K562 (cell line): Measurements from ENCODE around the gene HOXA11. TPM values are rescaled to one million over a fixed set of nuclear protein-coding genes. Genes with fewer than 3 reads are reported as not detected.

Source experiments
- ATAC-seq: fragments of 200-7000 bp; cut with Tn5 transposase; 3 replicates; pipeline ENCODE4 v1.9.1; 2020; ENCODE audit warnings: moderate library complexity
- BruUV-seq: library from RNA; stranded (reverse); fragments of 400-500 nt; replicated peaks from 2 replicates; lab custom pipeline; 2021; lab: Mats Ljungman, UMichigan
- CTCF ChIA-PET: fragments of 300-600 bp; formaldehyde crosslinking; extraction: SDS; loops from one replicate; lab custom pipeline; 2021; ENCODE audit warnings: low intra/inter-chr PET ratio; lab: Yijun Ruan, JAX
- POLR2A ChIA-PET: fragments of 300-600, 350-650 bp; sonication (Branson Sonifier 250); formaldehyde crosslinking; extraction: SDS; loops from one replicate; lab custom pipeline; 2021; ENCODE audit warnings: antibody characterized with exemption, inconsistent platforms; lab: Yijun Ruan, JAX
- DNase-seq, 4 experiments: peaks; one replicate each; pipeline versions ENCODE4 v3.0.0 to v3.0.0-alpha.2; 2011 to 2018; ENCODE audit warnings: low spot score in 3 of 4, mixed read lengths in 3 of 4; ENCODE audit errors: extremely low read depth in 1 of 4
- FAIRE-seq: peaks from 2 replicates; lab custom pipeline; 2011; peaks lifted over from hg19 to GRCh38; lab: Jason Lieb, UNC
- H2AFZ ChIP-seq: 2 replicates; pipeline ENCODE4 v1.6.0; 2011; ENCODE audit warnings: low read depth, low read length, control low read depth, inconsistent platforms
- H3K27ac ChIP-seq: fragments of 200-600 bp; 3 replicates; pipeline ENCODE4 v1.8.0; 2011; ENCODE audit warnings: low read depth, mild to moderate bottlenecking, control low read depth, inconsistent platforms, low read length, moderate library complexity, mixed read lengths; ENCODE audit errors: extremely low read depth
- H3K27me3 ChIP-seq, 2 experiments: fragments of 300-600 bp in 1 of 2; 2 replicates in 1 of 2; 3 replicates in 1 of 2; pipeline versions ENCODE4 v1.6.0 to v1.8.0; 2011; ENCODE audit warnings: inconsistent platforms in 2 of 2, low read length in 2 of 2, mild to moderate bottlenecking in 1 of 2, mixed read lengths in 1 of 2, moderate library complexity in 1 of 2; ENCODE audit not compliant: control insufficient read depth in 2 of 2, insufficient read depth in 2 of 2
- H3K36me3 ChIP-seq: fragments of 300-600 bp; 3 replicates; pipeline ENCODE4 v1.8.0; 2011; ENCODE audit warnings: mild to moderate bottlenecking, low read length, inconsistent platforms; ENCODE audit not compliant: control insufficient read depth, insufficient read depth
- H3K4me1 ChIP-seq, 2 experiments: fragments of 200-600 bp in 1 of 2; replicated peaks in 1 of 2; 2 replicates in 1 of 2; 3 replicates in 1 of 2; pipeline versions ENCODE4 v1.5.1 to v1.8.0; 2011; ENCODE audit warnings: inconsistent platforms in 2 of 2, low read length in 2 of 2, mild to moderate bottlenecking in 1 of 2, mixed read lengths in 1 of 2, moderate library complexity in 1 of 2; ENCODE audit not compliant: control insufficient read depth in 2 of 2, insufficient read depth in 2 of 2
- H3K4me2 ChIP-seq: 2 replicates; pipeline ENCODE4 v1.6.1; 2011; ENCODE audit warnings: low read length, control low read depth, inconsistent platforms, mixed read lengths; ENCODE audit not compliant: insufficient read depth
- H3K4me3 ChIP-seq: fragments of 200-600 bp; sonication (generic), shearing (Covaris generic); 2 replicates; pipeline ENCODE4 v1.5.1; 2016; ENCODE audit warnings: control low read depth, inconsistent platforms
- H3K79me2 ChIP-seq: fragments of 200-600 bp; 3 replicates; pipeline ENCODE4 v1.8.0; 2011; ENCODE audit warnings: low read length, inconsistent platforms; ENCODE audit not compliant: control insufficient read depth, insufficient read depth
- H3K9ac ChIP-seq, 2 experiments: 2 replicates each; pipeline versions ENCODE4 v1.6.0 to v1.6.1; 2011; ENCODE audit warnings: low read depth in 2 of 2, low read length in 2 of 2, control low read depth in 1 of 2, inconsistent platforms in 1 of 2, mild to moderate bottlenecking in 1 of 2, mixed read lengths in 1 of 2; ENCODE audit not compliant: insufficient read depth in 1 of 2
- H3K9me1 ChIP-seq: one replicate; pipeline ENCODE4 v1.6.0; 2011; ENCODE audit warnings: inconsistent platforms, mild to moderate bottlenecking, low read length, moderate library complexity; ENCODE audit not compliant: control insufficient read depth, insufficient read depth
- H3K9me3 ChIP-seq: replicated peaks from 2 replicates; pipeline ENCODE4 v1.5.1; 2011; ENCODE audit warnings: low read depth, low read length, inconsistent platforms; ENCODE audit not compliant: control insufficient read depth, insufficient read depth
- H4K20me1 ChIP-seq: replicated peaks from 2 replicates; pipeline ENCODE4 v1.6.1; 2011; ENCODE audit warnings: low read length, inconsistent platforms, mixed read lengths; ENCODE audit not compliant: control insufficient read depth, insufficient read depth
- ATF1 ChIP-seq, 2 experiments: fragments of 450-650 bp in 1 of 2; IDR thresholded peaks; 2 replicates each; pipeline ENCODE4 v1.6.1; 2016; ENCODE audit warnings: missing compliant biosample characterization in 1 of 2, missing genetic modification characterization in 1 of 2
- DPF2 ChIP-seq: fragments of 450-650 bp; IDR thresholded peaks from 2 replicates; pipeline ENCODE4 v1.6.1; 2016
- EWSR1 ChIP-seq: fragments of 450-650 bp; IDR thresholded peaks from 2 replicates; pipeline ENCODE4 v1.6.1; 2018; ENCODE audit warnings: borderline replicate concordance, mild to moderate bottlenecking, low read depth, moderate library complexity; ENCODE audit not compliant: partially characterized antibody
- FOSL1 ChIP-seq: fragments of 200-800 bp; sonication (Bioruptor generic); conservative IDR thresholded peaks from 2 replicates; pipeline ENCODE4 v1.6.1; 2016; ENCODE audit warnings: missing genetic modification characterization, missing compliant biosample characterization
- GABPB2 ChIP-seq: fragments of 250-450 bp; sonication (Bioruptor Pico); conservative IDR thresholded peaks from 2 replicates; pipeline ENCODE4 v1.5.1; 2021; ENCODE audit warnings: mild to moderate bottlenecking
- PURB ChIP-seq: sonication (generic); formaldehyde crosslinking; IDR thresholded peaks from 2 replicates; pipeline ENCODE4 v1.9.0; 2021; ENCODE audit warnings: low read depth, mild to moderate bottlenecking, missing genetic modification reagents
- TAF9B ChIP-seq: fragments of 450-650 bp; IDR thresholded peaks from 2 replicates; pipeline ENCODE4 v1.6.1; 2018; ENCODE audit warnings: mild to moderate bottlenecking; ENCODE audit not compliant: partially characterized antibody
- U2AF2 ChIP-seq: fragments of 200-400 bp; formaldehyde crosslinking; optimal IDR thresholded peaks from 2 replicates; pipeline ENCODE3; 2017; ENCODE audit warnings: low read depth, mild to moderate bottlenecking, low read length
- ZBTB49 ChIP-seq: sonication (generic); formaldehyde crosslinking; IDR thresholded peaks from 2 replicates; pipeline ENCODE4 v1.8.0; 2022; ENCODE audit warnings: missing genetic modification reagents, mild to moderate bottlenecking, borderline replicate concordance
- ZNF507 ChIP-seq: conservative IDR thresholded peaks from 2 replicates; pipeline ENCODE4 v1.6.1; 2017; ENCODE audit warnings: missing genetic modification characterization, missing compliant biosample characterization
- ZNF586 ChIP-seq: fragments of 450-650 bp; formaldehyde crosslinking; conservative IDR thresholded peaks from 2 replicates; pipeline ENCODE4 v1.4.0; 2020; ENCODE audit warnings: mild to moderate bottlenecking, moderate library complexity
- WGBS: fragments of 100-300 bp; shearing (Covaris generic); methylation state at CpG from one replicate; pipeline ENCODE4 v1.1.6; 2016; ENCODE audit warnings: low coverage, mixed read lengths; ENCODE audit not compliant: insufficient coverage; ENCODE audit errors: missing lambda C conversion rate; 5-methylcytosine and 5-hydroxymethylcytosine counted together
- in situ Hi-C: fragments of 300-500 bp; cut with MboI; formaldehyde crosslinking; loops from 4 replicates; pipeline ENCODE4 v1.15.0; 2018; ENCODE audit warnings: inconsistent platforms, mixed read lengths
- intact Hi-C: fragments of 100-400 bp; cut with micrococcal nuclease; formaldehyde crosslinking; loops from 2 replicates; pipeline ENCODE4 v1.14.2; 2022
- polyA plus RNA-seq, 8 experiments: library from polyadenylated mRNA; depleted of rRNA in 4 of 8; stranded (reverse) in 5 of 8; unstranded in 3 of 8; fragments of >200 nt; fragmentation: Nextera tagmentation in 2 of 8; fragmentation: Illumina TruSeq in 1 of 8; extraction: Ambion mirVana in 2 of 8; extraction: Trizol in 1 of 8; gene quantifications; 2 replicates each; pipeline versions ENCODE4 v1.2.1 to v1.2.3, GENCODE V29; 2011 to 2014; ENCODE audit warnings: inconsistent platforms in 1 of 8, missing spikeins in 1 of 8
- total RNA-seq, 7 experiments: library from RNA; depleted of rRNA in 6 of 7; stranded (reverse); fragments of >200 nt in 6 of 7; fragmentation: Illumina TruSeq in 2 of 7; extraction: Trizol in 2 of 7; gene quantifications; 2 replicates each; pipeline versions ENCODE4 v1.2.1 to v1.2.3, GENCODE V29; 2011 to 2021; ENCODE audit warnings: low replicate concordance in 1 of 7

Gene HOXA11
- total and polyA plus RNA-seq, 9 of the 15 experiments (the other 6 are each of a cell fraction or from before 2014, with no cell fraction given): not detected

GRCh38 chr7:27133409-27134231 is 51.4 kb downstream of the HOXA11 start (continued):
- TF ChIP-seq ZBTB49 (no peak), GABPB2 (no peak), FOSL1 (tag) (no peak), ZNF507 (no peak), ATF1 (CRISPR knock-in tag; IDR thresholded peaks at IDR 0.05) (no peak), ATF1 (tag; IDR thresholded peaks at IDR 0.05) (no peak), PURB (CRISPR knock-in tag) (no peak), EWSR1 (no peak), TAF9B (no peak)

GRCh38 chr7:27132978-27133377 is 52.1 kb downstream of the HOXA11 start:
- Histone ChIP-seq H2AFZ (no peak overlapping the region), H3K4me2 (no peak overlapping the region), H3K9me3 (no peaks in the 10 kb centered on the region), H3K4me1 (peaks cover 0 to 7% of the 10 kb centered on the region in 2 experiments; a peak in 1 of 5 replicates), H3K79me2 (no peaks in the 10 kb centered on the region), H3K27ac (no peak overlapping the region), H3K4me3 (no peak overlapping the region), H3K27me3 (peaks cover 25 to 33% of the 10 kb centered on the region in 2 experiments), H3K9ac (no peak overlapping the region), H3K36me3 (no peaks in the 10 kb centered on the region), H4K20me1 (no peaks in the 10 kb centered on the region; the same call in 1 of the 2 replicates), H3K9me1 (no peaks in the 10 kb centered on the region)
- ATAC-seq (no peak), FAIRE-seq (peak; percentile 29), DNase-seq (no peak)
- in situ Hi-C loops (no loop called here), intact Hi-C loops (no loop called here)
- no TSS peak for BruUV-seq
- CTCF ChIA-PET: no interaction called here
- POLR2A ChIA-PET: no interaction called here
- TF ChIP-seq DPF2: no peak
- no peak for TF ChIP-seq ZNF586 (CRISPR knock-in tag)
- TF ChIP-seq U2AF2: no peak
- WGBS: 0% methylated on average over 6 of the region's 6 CpGs
